Measurements from ENCODE around the gene NDUFA1. TPM values are rescaled to one million over a fixed set of nuclear protein-coding genes. Genes with fewer than 3 reads are reported as not detected.
A peak's percentile ranks its signal among the peaks of the same experiment; 100 is the strongest.

Gene NDUFA1
- total and polyA plus RNA-seq, 2 of the 13 experiments (the other 11 are each of a cell fraction or from before 2014, with no cell fraction given), result 150 to 167 TPM

DNA sequence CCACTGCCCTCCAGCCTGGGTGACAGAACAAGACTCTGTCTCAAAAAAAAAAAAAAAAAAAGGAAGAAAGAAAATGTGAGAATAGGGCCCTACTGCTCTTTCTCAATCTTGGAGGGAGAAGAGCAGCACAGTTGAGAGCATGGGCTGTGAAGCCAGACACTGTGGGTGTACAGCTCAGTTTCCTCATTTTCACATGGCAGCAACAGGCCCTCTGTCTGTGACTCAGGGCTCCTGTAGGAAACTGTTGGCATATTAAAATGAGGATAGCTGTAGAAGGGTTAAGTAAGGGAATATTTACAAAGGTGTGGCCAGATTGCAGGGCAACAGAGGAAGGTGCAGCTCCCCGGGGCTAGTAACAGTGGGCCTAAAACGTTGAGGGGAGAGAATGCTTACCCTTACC is 27.5 kb downstream of the NDUFA1 start:
- no peak for DNase-seq (ENCODE audit: low spot score)
- intact Hi-C loops (cut with micrococcal nuclease; ENCODE audit: unreplicated experiment) (no loop called here), in situ Hi-C loops (cut with HindIII; ENCODE audit: extremely low pct_ligation_motif_present, low pct_unique_long_range_greater_than_20kb) (no loop called here)
- no peaks in the 10 kb centered on the region for H3K36me3 ChIP-seq (replicated peaks in 1 of 2; ENCODE audit: control insufficient read depth in 1 of 2, insufficient read depth in 2 of 2, low read length in 2 of 2)
- no peak overlapping the region for H3K27ac ChIP-seq (ENCODE audit: extremely low read length, insufficient read depth, low read length)
- ATAC-seq, result no peak
- H3K4me1 ChIP-seq (ENCODE audit: insufficient read depth, low read length), result no peaks in the 10 kb centered on the region
- ChIA-PET CTCF (ENCODE audit: low intra/inter-chr PET ratio, low total read pairs) (no interaction called here), POLR2A (no interaction called here)
- peak overlapping the region; percentile 36; the same call in 1 of the 2 replicates for H3K4me2 ChIP-seq (ENCODE audit: low read depth, low read length)
- no peak overlapping the region for H2AFZ ChIP-seq (ENCODE audit: low read length)
- H3K4me3 ChIP-seq (replicated peaks in 1 of 3; ENCODE audit: insufficient read depth in 1 of 3, low read depth in 2 of 3, low read length in 3 of 3), result no peak overlapping the region
- no peaks in the 10 kb centered on the region for H3K79me2 ChIP-seq (ENCODE audit: insufficient read depth, low read length)
- 0% methylated on average over 2 of the region's 2 CpGs for whole genome bisulfite sequencing (ENCODE audit: low lambda C conversion rate)
- TF ChIP-seq ZNF512 (CRISPR knock-in tag; IDR thresholded peaks at IDR 0.05) (no peak), GATA4 (IDR thresholded peaks at IDR 0.05; ENCODE audit: borderline replicate concordance, low read depth) (no peak), ZBTB3 (CRISPR knock-in tag; IDR thresholded peaks at IDR 0.05; ENCODE audit: borderline replicate concordance, low read depth) (no peak), PRDM15 (CRISPR knock-in tag; IDR thresholded peaks at IDR 0.05) (no peak), CAMTA2 (CRISPR knock-in tag; IDR thresholded peaks at IDR 0.05; ENCODE audit: borderline replicate concordance) (no peak), ZNF333 (CRISPR knock-in tag; IDR thresholded peaks at IDR 0.05; ENCODE audit: borderline replicate concordance) (no peak), ZNF747 (CRISPR knock-in tag; IDR thresholded peaks at IDR 0.05; ENCODE audit: borderline replicate concordance) (no peak), ZNF720 (CRISPR knock-in tag; IDR thresholded peaks at IDR 0.05) (no peak), ATF3 (CRISPR knock-in tag; IDR thresholded peaks at IDR 0.05) (no peak), ZNF567 (CRISPR knock-in tag; IDR thresholded peaks at IDR 0.05; ENCODE audit: borderline replicate concordance) (no peak), ZNF101 (CRISPR knock-in tag; IDR thresholded peaks at IDR 0.05; ENCODE audit: borderline replicate concordance, low read depth) (no peak), YEATS2 (CRISPR knock-in tag; IDR thresholded peaks at IDR 0.05; ENCODE audit: borderline replicate concordance) (no peak)
- no peaks in the 10 kb centered on the region for H4K20me1 ChIP-seq (ENCODE audit: insufficient read depth, low read length)
- no peak for FAIRE-seq
- no peak overlapping the region for H3K9ac ChIP-seq (ENCODE audit: insufficient read depth, low read depth, low read length)
- no peaks in the 10 kb centered on the region for H3K27me3 ChIP-seq (ENCODE audit: control insufficient read depth in 1 of 2, insufficient read depth in 2 of 2, low read length in 2 of 2)
- BruUV-seq (replicated peaks), result no TSS peak
- H3K9me3 ChIP-seq (ENCODE audit: low read length), result no peaks in the 10 kb centered on the region

Measured in HepG2 (cell line).